ENCODE measurements around the gene GRAMD2B. TPM values are rescaled to one million over a fixed set of nuclear protein-coding genes. Genes with fewer than 3 reads are reported as not detected.
"Not testable (repeated sequence)": the region's sequence is repeated elsewhere in the genome, so short reads cannot be mapped to it uniquely, and the experiment has no call there.

GRAMD2B gene
- total RNA-seq, 1 donor, result 2.2 TPM

DNA sequence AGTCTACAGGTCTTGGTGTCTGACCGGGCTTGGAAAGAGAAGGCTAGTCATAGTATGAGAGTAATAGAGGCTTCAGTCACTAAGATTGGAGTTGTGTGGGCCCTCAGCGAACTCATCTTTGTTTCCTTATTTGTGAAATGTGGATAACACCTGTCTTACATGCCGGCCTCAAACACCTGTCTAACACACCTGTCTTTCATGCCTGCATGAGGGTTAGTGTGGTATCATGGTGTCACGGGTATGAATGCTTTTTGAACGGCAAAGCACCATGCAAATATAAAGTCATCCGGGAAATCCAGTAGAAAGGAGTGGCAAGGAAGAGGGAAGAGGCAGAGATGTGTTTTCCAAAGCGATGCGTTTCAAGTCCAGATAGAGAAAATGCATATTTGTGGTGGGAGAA lies 25.5 kb downstream of the GRAMD2B start:
- no peak for DNase-seq (ENCODE audit: low read depth in 2 of 3, low spot score in 2 of 3)

GRCh38 chr5:126449751-126450271 lies 26.6 kb downstream of the GRAMD2B start:
- peak; percentile 5 to 37 (median 26) for DNase-seq (ENCODE audit: low read depth in 2 of 3, low spot score in 2 of 3)

- DNase-seq (ENCODE audit: low read depth in 2 of 3, low spot score in 2 of 3), result peak in 1 of 3 donors; percentile 2
These were observed 27.1 kb downstream of the GRAMD2B start for GRCh38 chr5:126450346-126450745.

DNA sequence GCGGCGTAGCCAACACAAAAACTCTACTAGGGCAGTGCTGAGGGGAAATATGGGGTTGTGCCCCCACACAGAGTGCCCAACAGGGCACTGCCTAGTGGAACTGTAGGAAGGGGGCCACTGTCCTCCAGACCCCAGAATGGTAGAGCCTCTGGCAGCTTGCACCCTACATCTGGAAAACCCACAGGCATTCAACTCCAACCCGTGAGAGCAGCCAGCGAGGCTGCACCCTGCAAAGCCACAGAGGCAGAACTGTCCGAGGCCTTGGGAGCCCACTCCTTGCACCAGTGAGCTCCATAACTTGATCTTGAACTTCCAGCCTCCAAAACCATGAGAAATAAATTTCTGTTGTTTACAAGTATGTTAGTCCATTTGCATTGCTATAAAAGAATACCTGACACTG lies 27.7 kb downstream of the GRAMD2B start:
- no peak for DNase-seq (ENCODE audit: low read depth in 2 of 3, low spot score in 2 of 3)

GRCh38 chr5:126452477-126452876 lies 29.3 kb downstream of the GRAMD2B start:
- no peak for DNase-seq (ENCODE audit: low read depth in 2 of 3, low spot score in 2 of 3)

GRCh38 chr5:126454081-126454480 lies 30.9 kb downstream of the GRAMD2B start:
- no peak for DNase-seq (ENCODE audit: low read depth in 2 of 3, low spot score in 2 of 3)

GRCh38 chr5:126454535-126454934 lies 31.3 kb downstream of the GRAMD2B start:
- DNase-seq (ENCODE audit: low read depth in 2 of 3, low spot score in 2 of 3), result no peak

- no peak for DNase-seq (ENCODE audit: low read depth in 2 of 3, low spot score in 2 of 3)
These were observed 32.1 kb downstream of the GRAMD2B start for GRCh38 chr5:126455264-126455663.

DNA sequence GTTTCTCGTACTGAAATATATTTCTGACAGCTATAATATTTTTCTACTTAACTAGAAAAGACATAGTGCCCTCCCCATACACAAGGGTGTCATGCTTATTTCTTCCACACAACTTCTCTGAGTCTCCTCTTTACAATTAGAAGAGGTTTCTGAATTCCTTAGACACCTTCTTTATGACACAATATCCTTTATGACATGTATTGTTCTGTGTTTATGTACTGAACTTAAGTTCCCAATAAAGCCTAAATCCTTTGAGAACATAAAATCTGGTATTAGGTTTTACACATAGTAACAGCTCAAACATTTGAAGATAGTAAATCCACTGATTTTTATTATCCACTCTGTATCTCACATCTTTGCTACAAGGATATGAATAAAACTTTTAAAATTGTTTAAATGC lies 32.5 kb downstream of the GRAMD2B start:
- no peak for DNase-seq (ENCODE audit: low read depth in 2 of 3, low spot score in 2 of 3)

DNA sequence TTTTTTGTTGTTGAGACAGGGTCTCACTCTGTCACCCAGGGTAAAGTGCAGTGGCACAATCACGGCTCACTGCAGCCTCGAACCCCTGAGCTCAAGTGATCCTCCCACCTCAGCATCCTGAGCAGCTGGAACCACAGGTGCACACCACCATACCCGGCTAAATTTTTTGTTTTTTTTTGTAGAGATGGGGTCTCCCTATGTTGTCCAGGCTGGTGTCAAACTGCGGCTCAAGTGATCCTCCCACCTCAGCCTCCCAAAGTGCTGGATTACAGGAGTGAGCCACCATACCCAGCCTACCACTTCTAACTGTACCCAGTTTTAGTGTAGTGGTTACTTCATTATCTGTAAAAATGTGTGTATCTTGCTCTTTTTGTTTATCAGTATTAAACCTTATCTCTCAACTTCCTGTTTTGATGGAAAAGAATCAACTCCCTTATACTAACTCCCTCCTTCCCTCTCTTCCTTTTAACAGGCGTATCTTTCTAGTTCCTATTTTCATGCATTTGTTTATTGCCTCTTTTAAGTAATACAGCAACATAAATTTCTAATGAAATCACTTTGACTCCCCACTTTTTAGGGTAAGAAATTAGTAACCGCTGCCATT lies 33.1 kb downstream of the GRAMD2B start:
- no peak for DNase-seq (ENCODE audit: low read depth in 2 of 3, low spot score in 2 of 3)

GRCh38 chr5:126460459-126460858 lies 37.2 kb downstream of the GRAMD2B start:
- DNase-seq (ENCODE audit: low read depth in 2 of 3, low spot score in 2 of 3), result no peak

GRCh38 chr5:126460977-126461376 lies 37.8 kb downstream of the GRAMD2B start:
- no peak for DNase-seq (ENCODE audit: low read depth in 2 of 3, low spot score in 2 of 3)

DNA sequence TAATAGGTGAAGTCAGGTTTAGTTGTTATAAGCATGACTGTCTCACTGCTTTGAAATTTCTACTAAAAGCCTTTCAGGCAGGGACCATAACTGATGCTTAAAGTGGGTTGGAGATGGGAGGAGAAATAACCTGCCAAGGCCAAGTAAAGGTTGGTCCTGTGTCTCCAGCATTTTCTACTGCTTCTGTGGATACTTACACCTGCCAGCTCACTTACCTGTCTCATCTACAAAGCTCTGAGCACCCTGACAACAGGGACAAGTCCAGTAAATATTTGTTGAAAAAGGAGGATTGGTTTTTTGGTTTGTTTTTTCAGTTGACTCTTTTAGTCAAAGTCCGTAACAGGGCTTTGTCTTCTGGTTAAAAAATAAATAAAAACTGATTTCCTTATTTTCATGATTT lies 38.6 kb downstream of the GRAMD2B start:
- no peak for DNase-seq (ENCODE audit: low read depth in 2 of 3, low spot score in 2 of 3)

- DNase-seq (ENCODE audit: low read depth in 2 of 3, low spot score in 2 of 3), result no peak
These were observed 39.2 kb downstream of the GRAMD2B start for GRCh38 chr5:126462239-126463014.

GRCh38 chr5:126464016-126464415 lies 40.8 kb downstream of the GRAMD2B start:
- DNase-seq (ENCODE audit: low read depth in 2 of 3, low spot score in 2 of 3), result no peak

DNA sequence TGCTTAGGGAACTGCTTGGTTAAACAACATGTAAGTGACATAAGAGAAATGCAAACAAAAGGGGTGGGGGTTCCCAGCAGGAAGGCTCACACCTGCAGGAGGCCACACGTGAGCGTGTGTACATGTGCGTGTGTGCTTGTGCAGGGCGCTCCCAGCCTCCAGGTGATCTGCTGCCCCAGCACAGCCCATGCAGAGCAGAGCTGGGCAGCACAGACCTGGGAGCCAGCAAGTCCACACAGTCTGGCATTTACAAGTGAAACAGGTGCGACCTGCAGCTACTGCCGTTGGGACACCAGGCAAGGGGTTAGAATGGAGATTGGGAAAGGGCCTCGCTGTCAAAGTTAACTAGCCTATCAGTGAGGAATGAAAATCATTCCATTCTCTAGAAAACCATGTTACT lies 41.8 kb downstream of the GRAMD2B start:
- DNase-seq (ENCODE audit: low read depth in 2 of 3, low spot score in 2 of 3), result no peak

DNA sequence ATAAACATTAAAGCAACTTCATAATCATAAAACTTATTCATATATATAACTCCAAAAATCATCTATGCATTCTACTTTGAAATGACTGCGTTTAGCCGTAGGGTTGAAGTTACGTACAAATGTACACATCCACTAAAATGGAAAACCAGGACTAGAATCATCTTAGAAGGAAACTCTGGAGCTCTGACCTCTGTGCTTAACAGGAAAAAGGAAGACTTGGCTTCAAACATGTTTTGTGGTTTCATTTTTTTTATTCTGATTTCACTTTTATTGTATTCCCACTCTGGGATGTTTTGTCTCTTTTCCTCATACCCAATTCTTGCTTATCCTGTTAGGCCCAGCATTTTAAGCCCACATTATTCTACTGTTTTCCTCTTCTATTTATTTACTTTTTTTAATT lies 44.9 kb downstream of the GRAMD2B start:
- DNase-seq (ENCODE audit: low read depth in 2 of 3, low spot score in 2 of 3), result no peak

DNA sequence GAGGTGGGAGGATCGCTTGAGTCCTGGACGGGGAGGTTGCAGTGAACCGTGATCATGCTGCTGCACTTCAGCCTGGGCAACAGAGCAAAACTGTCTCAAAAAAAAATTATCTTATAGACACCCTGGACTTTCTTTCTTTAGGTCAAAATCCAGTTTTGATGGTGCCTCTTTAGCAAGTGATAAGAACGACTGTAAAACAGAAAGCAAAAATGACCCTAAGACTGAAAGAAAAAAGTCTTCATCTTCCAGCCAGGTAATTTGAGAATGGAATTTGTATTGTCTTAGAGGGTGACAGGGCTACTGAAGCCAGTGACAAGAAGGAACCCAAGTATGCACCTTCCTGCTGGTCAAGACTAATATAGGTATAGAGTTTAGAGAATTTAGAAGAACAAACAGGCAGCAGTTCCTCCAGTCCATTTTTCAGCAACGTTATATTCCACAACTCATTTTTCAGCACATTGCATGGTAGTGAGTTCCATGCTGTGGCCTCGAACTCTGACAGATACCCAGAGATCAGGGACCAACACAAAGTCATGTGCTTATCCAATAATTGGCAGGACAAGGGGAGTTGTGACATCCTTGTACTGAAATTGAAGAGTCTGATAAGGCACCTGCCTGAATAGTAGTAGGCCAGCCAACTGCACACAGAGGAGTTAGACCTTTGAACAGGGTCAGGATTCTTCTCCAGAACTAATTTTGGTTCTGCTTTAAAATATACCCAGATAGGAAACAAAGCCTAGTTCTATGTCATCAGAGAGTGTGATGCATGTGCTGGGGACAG lies 46.5 kb downstream of the GRAMD2B start:
- DNase-seq (ENCODE audit: low read depth in 2 of 3, low spot score in 2 of 3), result no peak

DNA sequence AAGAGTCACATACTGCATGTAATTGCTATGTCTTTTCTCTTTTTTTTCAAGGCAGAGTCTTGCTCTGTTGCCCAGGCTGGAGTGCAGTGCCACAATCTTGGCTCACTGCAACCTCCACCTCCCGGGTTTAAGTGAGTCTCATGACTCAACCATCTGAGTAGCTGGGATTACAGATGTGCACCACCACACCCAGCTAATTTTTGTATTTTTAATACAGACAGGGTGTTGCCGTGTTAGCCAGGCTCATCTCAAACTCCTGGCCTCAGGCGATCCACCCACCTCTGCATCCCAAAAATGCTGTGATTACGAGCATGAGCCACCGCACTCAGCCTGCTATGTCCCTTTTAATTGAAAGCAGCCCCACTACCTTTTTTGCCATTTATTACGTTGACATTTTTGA lies 47.3 kb downstream of the GRAMD2B start:
- not testable (repeated sequence) for DNase-seq (ENCODE audit: low read depth in 2 of 3, low spot score in 2 of 3)

GRCh38 chr5:126471247-126471646 lies 48.0 kb downstream of the GRAMD2B start:
- DNase-seq (ENCODE audit: low read depth in 2 of 3, low spot score in 2 of 3), result no peak

GRCh38 chr5:126471875-126472537 lies 48.8 kb downstream of the GRAMD2B start:
- DNase-seq (ENCODE audit: low read depth in 2 of 3, low spot score in 2 of 3), result no peak

All from hematopoietic multipotent progenitor cell (in vitro differentiated cells).